ENCODE results near the gene MYEF2.

- TF ChIP-seq PKNOX1 (IDR thresholded peaks at IDR 0.05) (no peak), FOXM1 (IDR thresholded peaks at IDR 0.05; ENCODE audit: borderline replicate concordance) (no peak)
Observed at GRCh38 chr15:48182749-48183148, 4.7 kb upstream of the MYEF2 start.
